ENCODE data around the gene ST6GALNAC6. TPM values are rescaled to one million over a fixed set of nuclear protein-coding genes. Genes with fewer than 3 reads are reported as not detected.
"Not testable (repeated sequence)": the region's sequence is repeated elsewhere in the genome, so short reads cannot be mapped to it uniquely, and the experiment has no call there.

Gene ST6GALNAC6
- total RNA-seq, 2 experiments from 2014 or later, result 93.1 to 97.5 TPM

- H3K9me3 ChIP-seq (ENCODE audit: control insufficient read depth in 1 of 2, insufficient read depth in 1 of 2, low read length in 2 of 2); H3K36me3 Mint-ChIP-seq (ENCODE audit: low read depth); H3K4me3 Mint-ChIP-seq; H3K27me3 ChIP-seq (ENCODE audit: control insufficient read depth in 1 of 2, insufficient read depth in 2 of 2, low read length in 2 of 2); H3K27ac Mint-ChIP-seq; H3K9me3 Mint-ChIP-seq; H3K27me3 Mint-ChIP-seq; H3K27ac ChIP-seq (ENCODE audit: low read depth in 1 of 2, low read length in 2 of 2); ATAC-seq (ENCODE audit: poor library complexity); H3K4me3 ChIP-seq (ENCODE audit: low read length); DNase-seq; H3K36me3 ChIP-seq (ENCODE audit: insufficient read depth, low read length): not testable (repeated sequence)
- intact Hi-C loops (cut with DNase I, micrococcal nuclease), result loop anchor here in 1 of 2 experiments (1.0 to 2.0 kb wide), 4 partner anchors 51 to 280 kb away; partner anchors contain the start of genes CDK9 and TOR2A
- CTCF ChIA-PET, result interaction anchor here (0.6 to 2.0 kb wide), 32 partner anchors 8 to 590 kb away, joined by 3 to 20 read pairs (median 4); partner anchors contain the start of genes CDK9, PTRH1, SH2D3C and ST6GALNAC4
- POLR2A ChIA-PET, result interaction anchor here (0.6 to 1.6 kb wide), 13 partner anchors 12 to 256 kb away, joined by 3 to 11 read pairs (median 3); partner anchors contain the start of genes CDK9, SH2D3C and TOR2A
- TF ChIP-seq CTCF (IDR thresholded peaks at IDR 0.05), result peak; percentile 73
- peaks cover 14% of the 10 kb centered on the region for H3K4me1 Mint-ChIP-seq (ENCODE audit: low read depth)
- H3K4me1 ChIP-seq (ENCODE audit: insufficient read depth, low read length), result peaks cover 17% of the 10 kb centered on the region
Measured at GRCh38 chr9:127870153-127870491, 29.3 kb downstream of the ST6GALNAC6 start.

GRCh38 chr9:127869310-127870152, 29.9 kb downstream of the ST6GALNAC6 start:
- peaks cover 19% of the 10 kb centered on the region for H3K4me1 Mint-ChIP-seq (ENCODE audit: low read depth)
- no peaks in the 10 kb centered on the region for H3K36me3 ChIP-seq (ENCODE audit: insufficient read depth, low read length)
- H3K9me3 ChIP-seq (ENCODE audit: control insufficient read depth in 1 of 2, insufficient read depth in 1 of 2, low read length in 2 of 2), result no peaks in the 10 kb centered on the region
- ChIA-PET POLR2A (interaction anchor here (0.6 to 1.6 kb wide), 14 partner anchors 12 to 255 kb away, joined by 3 to 11 read pairs (median 3); partner anchors contain the start of genes CDK9, ENG, SH2D3C and TOR2A), CTCF (interaction anchor here (0.6 to 2.0 kb wide), 31 partner anchors 8 to 589 kb away, joined by 3 to 20 read pairs (median 4); partner anchors contain the start of genes CDK9, PTRH1, SH2D3C and ST6GALNAC4)
- H3K4me1 ChIP-seq (ENCODE audit: insufficient read depth, low read length), result peaks cover 23% of the 10 kb centered on the region
- H3K27me3 Mint-ChIP-seq, result no peaks in the 10 kb centered on the region
- TF ChIP-seq CTCF (IDR thresholded peaks at IDR 0.05), result peak; percentile 99
- ATAC-seq (ENCODE audit: poor library complexity), result peak; percentile 62
- H3K27ac Mint-ChIP-seq, result no peak overlapping the region
- H3K9me3 Mint-ChIP-seq, result no peaks in the 10 kb centered on the region
- H3K4me3 Mint-ChIP-seq, result no peak overlapping the region
- peak; percentile 52 to 88 (median 71) for DNase-seq
- H3K36me3 Mint-ChIP-seq (ENCODE audit: low read depth), result peaks cover 4% of the 10 kb centered on the region
- H3K27ac ChIP-seq (ENCODE audit: low read depth in 1 of 2, low read length in 2 of 2), result no peak overlapping the region
- H3K27me3 ChIP-seq (ENCODE audit: control insufficient read depth in 1 of 2, insufficient read depth in 2 of 2, low read length in 2 of 2), result no peaks in the 10 kb centered on the region
- intact Hi-C loops (cut with DNase I, micrococcal nuclease), result loop anchor here (1.0 to 5.0 kb wide), 7 partner anchors 51 to 365 kb away; partner anchors contain the start of genes CDK9 (in 2 of the 2), FPGS (in 1 of the 2) and TOR2A (in 1 of the 2)
- H3K4me3 ChIP-seq (ENCODE audit: low read length), result no peak overlapping the region

- intact Hi-C loops (cut with DNase I, micrococcal nuclease), result loop anchor here (2.0 to 5.0 kb wide), 3 partner anchors 66 to 364 kb away; partner anchors contain the start of genes CDK9 (in 1 of the 2) and FPGS (in 1 of the 2)
- DNase-seq, result no peak
- POLR2A ChIA-PET, result no interaction called here
- CTCF ChIA-PET, result interaction anchor here (2.0 kb wide), 1 partner anchor 82 kb away, joined by 16 read pairs; the partner anchor contains the start of gene CDK9
- no peaks in the 10 kb centered on the region for H3K27me3 ChIP-seq (ENCODE audit: control insufficient read depth in 1 of 2, insufficient read depth in 2 of 2, low read length in 2 of 2)
- Mint-ChIP-seq H3K36me3 (ENCODE audit: low read depth) (peaks cover 4% of the 10 kb centered on the region), H3K9me3 (no peaks in the 10 kb centered on the region), H3K27ac (peak overlapping the region; percentile 0), H3K4me1 (ENCODE audit: low read depth) (peaks cover 20% of the 10 kb centered on the region), H3K27me3 (no peaks in the 10 kb centered on the region), H3K4me3 (no peak overlapping the region)
- H3K27ac ChIP-seq (ENCODE audit: low read depth in 1 of 2, low read length in 2 of 2), result no peak overlapping the region
- no peak overlapping the region for H3K4me3 ChIP-seq (ENCODE audit: low read length)
- no peak for TF ChIP-seq CTCF (IDR thresholded peaks at IDR 0.05)
- no peaks in the 10 kb centered on the region for H3K9me3 ChIP-seq (ENCODE audit: control insufficient read depth in 1 of 2, insufficient read depth in 1 of 2, low read length in 2 of 2)
- ATAC-seq (ENCODE audit: poor library complexity), result no peak
- peaks cover 29% of the 10 kb centered on the region for H3K4me1 ChIP-seq (ENCODE audit: insufficient read depth, low read length)
- no peaks in the 10 kb centered on the region for H3K36me3 ChIP-seq (ENCODE audit: insufficient read depth, low read length)
Measured at GRCh38 chr9:127868278-127868902, 31.0 kb downstream of the ST6GALNAC6 start.

Data from CD4-positive, alpha-beta T cell (primary cell).